HG03575 (cell line): ENCODE measurements around the gene SEMA6C.

ENCODE experiments used
- ATAC-seq: cut with Tn5 transposase; IDR thresholded peaks from one replicate; pipeline ENCODE4 v1.9.1; 2021; ENCODE audit not compliant: unreplicated experiment, insufficient number of reproducible peaks, low FRiP score; ENCODE audit errors: extremely low read depth

Gene SEMA6C

DNA sequence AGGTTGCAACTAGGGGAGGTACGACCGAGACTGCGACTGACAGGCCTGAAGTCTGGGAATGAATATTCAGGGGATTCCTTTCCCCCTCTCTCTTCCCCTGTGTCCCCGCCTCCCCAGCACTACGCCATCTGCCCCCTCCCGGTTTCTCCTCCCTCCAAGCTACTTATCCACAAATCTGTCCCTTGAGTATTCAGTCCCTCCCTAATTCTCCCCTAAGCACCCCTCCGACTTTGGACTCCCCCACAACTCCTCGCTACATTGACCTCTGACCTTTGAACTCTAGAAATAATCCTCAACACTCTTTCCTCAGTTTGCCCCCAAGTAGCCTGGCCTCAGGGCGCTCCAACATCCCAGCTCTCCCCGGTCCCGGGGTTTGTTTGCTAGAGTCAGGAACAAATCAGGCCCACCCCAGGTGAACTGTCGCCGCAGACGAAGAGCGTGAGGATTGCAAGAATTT lies 18.9 kb upstream of the SEMA6C start:
- ATAC-seq = no peak

GRCh38 chr1:151164732-151165280 lies 18.4 kb upstream of the SEMA6C start:
- no peak for ATAC-seq

DNA sequence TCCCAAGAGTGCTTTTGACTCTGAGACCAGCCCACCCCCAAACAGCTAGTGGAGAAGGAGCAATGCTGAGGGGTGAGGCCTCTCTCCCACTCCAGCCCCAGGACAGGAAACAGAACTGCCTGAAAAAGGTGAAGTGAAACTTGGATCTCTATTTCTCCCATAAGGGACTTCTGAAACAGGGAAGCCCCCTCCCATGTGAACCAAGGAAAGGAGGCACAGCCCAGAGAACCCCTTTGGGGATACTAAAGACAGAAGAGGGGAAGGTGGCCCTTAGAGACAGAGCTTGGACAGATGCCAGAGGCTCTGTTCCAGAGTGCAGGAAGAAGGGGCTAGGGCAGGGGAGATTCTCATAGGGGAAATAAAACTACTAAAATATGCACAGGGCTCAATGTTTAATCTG lies 12.9 kb upstream of the SEMA6C start:
- no peak for ATAC-seq

- ATAC-seq = no peak
Observed at GRCh38 chr1:151158751-151159251, 12.4 kb upstream of the SEMA6C start.

- no peak for ATAC-seq
Observed at GRCh38 chr1:151158326-151158725, 11.9 kb upstream of the SEMA6C start.

DNA sequence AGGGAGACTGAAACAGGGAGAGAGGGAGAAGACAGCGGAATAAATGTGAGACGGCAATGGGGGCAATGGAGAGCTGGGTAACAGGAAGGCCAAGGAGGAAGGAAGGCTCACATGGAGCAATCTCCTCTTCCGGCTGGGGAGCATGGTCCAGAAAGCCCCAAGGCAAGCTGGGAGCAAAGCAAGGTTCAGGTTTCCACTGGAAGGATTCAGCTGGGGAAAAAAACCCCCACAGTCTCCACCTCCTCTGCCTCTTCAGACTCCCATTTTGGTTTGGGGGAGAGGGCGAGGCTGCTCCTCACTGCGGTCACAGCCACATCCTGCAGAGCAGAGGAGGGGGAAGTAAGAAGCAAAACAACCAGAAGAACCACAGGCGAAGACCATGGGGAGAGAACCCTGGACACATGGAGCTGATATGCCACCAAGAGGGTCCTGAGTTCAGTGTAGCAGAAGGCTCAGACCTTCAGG lies 10.7 kb upstream of the SEMA6C start:
- no peak for ATAC-seq

- no peak for ATAC-seq
Observed at GRCh38 chr1:151156515-151156819, 10.0 kb upstream of the SEMA6C start, which contains the start of gene TNFAIP8L2. Gene TNFAIP8L2, plus strand, starts transcription at chr1:151156649. Its CDS starts 2,049 bp downstream, at chr1:151158698.

- ATAC-seq = no peak
Observed at GRCh38 chr1:151147665-151148064, 1.2 kb upstream of the SEMA6C start.

DNA sequence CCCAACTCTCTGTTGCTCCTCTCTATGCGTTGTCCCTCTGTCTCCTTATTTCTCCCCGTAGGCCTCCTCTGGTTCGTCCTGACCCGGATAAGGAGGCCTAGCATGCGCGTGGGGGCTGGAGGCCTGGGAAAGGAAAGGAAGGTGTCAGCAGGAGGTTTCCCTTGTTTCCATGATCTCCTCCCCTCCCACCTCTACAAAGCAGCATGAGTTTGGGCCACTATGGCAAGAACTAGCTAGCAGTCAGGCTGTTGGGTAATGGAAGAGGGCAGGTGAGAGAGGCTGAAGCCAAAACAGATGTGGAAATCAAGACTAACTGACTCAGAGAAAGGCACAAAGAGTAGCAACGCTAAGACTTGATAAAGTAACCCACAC lies 687 bp upstream of the SEMA6C start:
- no peak for ATAC-seq

GRCh38 chr1:151146072-151146411 lies 389 bp downstream of the SEMA6C start:
- ATAC-seq = no peak

DNA sequence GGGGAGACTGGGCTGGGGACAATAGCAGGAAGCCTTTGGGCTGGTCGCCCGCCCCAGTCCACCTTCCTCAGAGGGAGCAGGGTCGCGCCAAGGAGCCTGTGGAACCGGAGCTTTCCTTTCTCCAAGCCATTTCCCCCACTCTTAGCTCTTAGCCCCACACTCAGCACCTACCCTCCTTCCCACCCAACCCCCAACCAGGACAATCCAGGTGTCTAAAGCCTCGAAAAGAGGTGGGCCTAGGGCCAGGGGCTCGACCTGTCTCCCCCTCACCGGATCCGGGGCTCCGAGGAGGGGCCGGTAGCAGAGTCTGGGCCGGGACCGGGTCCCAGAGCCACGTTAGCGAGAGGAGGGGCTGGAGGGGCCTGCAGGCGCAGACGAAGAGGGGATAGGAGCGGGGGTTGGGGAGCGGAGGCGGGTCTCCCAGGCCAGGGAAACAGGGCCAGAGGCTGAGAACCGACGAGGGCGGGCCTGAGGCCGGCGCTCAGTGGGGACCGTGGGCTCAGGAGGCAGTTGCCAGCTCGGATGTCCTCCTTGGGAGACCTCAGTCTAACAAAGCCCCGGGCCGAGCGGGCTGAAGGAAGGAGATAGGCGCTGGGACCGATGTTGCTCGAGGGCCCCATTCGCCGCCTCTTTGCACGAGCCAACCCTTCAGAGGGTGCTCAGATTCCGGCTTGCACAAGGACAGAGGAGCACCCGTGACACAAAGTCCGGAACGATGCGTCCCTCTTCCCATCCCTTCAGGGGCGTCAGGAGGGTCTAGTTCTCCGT lies 943 bp downstream of the SEMA6C start:
- ATAC-seq = no peak

DNA sequence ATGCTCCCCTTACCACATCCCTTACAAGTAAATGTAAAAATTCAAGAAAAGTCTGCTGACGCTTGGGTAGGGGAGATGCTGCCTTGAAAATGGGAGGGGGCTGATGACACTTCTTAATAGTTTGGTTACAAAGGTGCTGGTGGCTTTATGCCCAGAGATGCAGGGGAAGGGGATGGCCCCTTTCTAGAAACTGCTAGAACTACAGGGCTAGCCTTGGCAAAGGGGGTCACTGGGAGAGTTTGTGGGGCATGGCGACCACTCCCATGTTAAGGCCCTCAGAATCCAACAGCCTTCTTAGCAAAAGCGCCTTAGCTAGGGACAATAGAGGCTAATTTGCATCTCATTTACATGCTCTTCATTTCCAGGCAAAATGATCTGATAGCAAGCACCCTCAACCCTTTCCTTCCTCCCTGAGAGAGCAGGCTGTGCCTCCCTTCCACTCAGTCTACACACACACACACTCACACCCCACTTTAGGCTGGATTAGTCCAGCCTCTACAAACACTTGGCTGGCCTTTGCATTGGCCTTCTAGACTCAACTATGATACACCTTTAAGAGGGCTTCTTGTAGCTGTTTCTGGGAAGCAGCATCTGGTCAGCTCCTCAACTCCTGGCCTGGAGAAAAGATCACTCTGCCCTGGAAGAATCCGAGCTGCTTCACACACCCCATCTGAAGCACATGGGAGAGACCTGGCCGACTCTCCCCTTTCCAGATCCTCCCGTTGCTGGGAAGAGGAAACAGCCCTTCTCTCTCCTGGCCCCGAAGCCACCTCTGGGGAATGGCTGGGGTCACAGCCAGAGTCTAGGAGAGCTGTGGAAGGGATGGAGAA lies 1.7 kb downstream of the SEMA6C start:
- ATAC-seq = no peak

DNA sequence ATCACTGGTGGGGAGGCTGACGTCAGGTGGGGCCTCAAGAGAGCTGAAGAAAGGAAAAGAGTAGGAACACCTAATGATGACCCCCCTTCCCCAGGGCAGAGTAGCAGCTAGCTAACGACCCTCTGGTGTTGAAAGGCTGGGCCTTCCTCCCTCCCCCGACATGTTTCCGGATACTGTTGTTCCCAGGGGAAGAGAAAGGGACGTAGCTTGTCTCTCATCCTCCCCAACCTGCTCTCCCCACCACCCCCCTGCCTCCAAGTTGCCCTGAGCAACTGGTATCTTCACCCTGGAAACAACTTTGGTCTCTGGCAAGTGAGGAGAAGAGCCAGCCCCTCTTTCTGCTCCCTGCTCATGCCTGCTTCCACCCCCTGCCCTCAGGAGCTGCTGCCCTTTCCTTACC lies 2.4 kb downstream of the SEMA6C start:
- ATAC-seq = no peak

DNA sequence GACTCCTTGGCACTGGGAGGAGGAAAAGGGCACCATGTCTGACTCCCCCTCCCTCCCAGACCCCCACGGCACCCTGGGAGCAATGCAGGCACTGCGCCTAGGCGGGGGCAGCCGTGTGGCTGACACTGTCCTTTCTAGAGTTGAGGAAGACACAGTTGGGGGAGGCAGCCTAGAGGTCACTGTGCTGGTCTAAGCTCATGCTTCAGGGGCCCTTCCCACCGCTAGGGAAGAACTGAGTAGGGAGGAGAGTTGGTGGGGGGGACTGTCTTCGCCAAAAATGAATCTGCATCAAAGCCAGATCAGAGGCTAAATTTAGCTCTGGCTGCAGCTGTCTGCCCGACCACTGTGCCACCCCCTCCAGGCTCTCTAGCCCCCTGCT lies 3.4 kb downstream of the SEMA6C start:
- no peak for ATAC-seq

DNA sequence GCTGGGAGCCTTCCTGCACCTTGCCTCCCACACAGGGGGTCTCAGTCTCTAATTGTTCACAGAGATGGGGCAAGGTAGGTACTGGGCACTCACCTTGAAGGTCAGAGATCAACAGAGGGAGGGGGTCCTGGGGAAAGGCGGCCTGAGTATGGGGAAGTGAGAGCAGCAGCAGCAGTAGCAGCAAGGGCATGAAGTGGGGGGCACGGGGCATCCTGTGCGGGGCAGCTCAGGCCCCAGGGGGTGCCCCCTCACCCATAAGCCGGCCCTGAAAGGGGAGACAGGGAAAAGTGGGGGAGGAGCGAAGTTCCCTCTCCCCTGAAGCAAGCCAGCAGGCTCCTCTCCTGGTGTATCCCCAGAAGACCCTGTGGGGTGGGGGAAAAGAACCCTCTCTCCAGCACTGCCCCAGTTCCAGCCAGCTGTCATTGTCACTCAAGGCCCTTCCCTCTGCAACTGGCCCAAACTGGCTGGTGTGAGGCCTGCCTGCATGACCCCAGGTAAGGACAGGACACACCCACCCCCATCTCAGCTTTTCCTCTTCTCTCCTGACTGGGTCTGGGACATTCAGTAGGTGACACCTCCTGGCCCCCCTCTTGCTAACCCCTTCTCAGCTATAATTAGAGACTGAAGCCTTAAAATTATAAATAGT lies 3.9 kb downstream of the SEMA6C start:
- no peak for ATAC-seq

GRCh38 chr1:151137789-151138188 lies 8.6 kb downstream of the SEMA6C start:
- no peak for ATAC-seq

GRCh38 chr1:151135433-151136385 lies 10.7 kb downstream of the SEMA6C start:
- ATAC-seq = no peak

- no peak for ATAC-seq
Observed at GRCh38 chr1:151134991-151135390, 11.4 kb downstream of the SEMA6C start.
